GM19452 (cell line): Measurements from ENCODE around the gene MEGF6.

Experiments used
- ATAC-seq: cut with Tn5 transposase; IDR thresholded peaks from one replicate; pipeline ENCODE4 v1.9.1; 2021; ENCODE audit not compliant: unreplicated experiment

Gene MEGF6

GRCh38 chr1:3506943-3507342 lies 104.4 kb downstream of the MEGF6 start:
- no peak for ATAC-seq

DNA sequence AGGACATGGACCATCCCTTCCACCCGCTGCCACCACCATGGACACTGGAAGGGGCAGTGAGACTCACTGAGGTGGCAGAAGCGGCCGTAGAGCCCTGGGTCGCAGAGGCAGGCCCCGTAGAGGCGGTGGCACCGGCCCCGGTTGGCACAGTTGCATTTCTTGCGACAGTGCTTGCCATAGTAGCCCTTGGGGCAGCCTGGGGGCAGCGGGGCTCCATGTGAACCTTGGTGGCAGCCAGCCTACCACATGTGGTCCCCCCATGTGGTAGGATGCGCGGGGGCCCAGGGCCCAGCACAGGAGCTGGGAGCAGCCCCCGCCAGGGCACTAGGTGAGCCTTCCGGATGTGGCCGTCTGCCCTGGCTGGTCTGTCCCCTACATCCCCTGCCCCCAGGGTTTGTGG lies 105.3 kb downstream of the MEGF6 start:
- no peak for ATAC-seq

DNA sequence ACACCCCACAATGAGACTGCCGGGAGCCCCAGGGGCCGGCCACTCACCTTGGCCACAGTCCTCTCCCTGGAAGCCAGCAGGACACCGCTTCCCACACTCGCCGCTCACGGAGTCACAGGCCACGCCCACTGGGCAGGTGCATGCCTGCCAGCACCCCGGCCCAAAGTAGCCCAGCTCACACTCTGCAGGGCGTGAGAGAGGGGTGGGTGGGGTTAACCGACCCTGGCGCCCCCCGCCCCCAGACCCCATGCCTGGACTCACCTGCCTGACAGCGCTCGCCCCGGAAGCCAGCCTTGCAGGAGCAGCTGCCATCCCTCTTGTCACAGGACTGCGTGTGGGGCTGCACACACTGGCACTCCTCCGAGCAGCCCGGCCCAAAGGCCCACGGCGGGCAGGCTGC lies 106.1 kb downstream of the MEGF6 start:
- ATAC-seq, result no peak

GRCh38 chr1:3504822-3505153 lies 106.5 kb downstream of the MEGF6 start:
- ATAC-seq, result no peak

GRCh38 chr1:3504151-3504821 lies 107.0 kb downstream of the MEGF6 start:
- no peak for ATAC-seq

- ATAC-seq, result no peak
Observed at GRCh38 chr1:3503525-3503886, 107.8 kb downstream of the MEGF6 start.

DNA sequence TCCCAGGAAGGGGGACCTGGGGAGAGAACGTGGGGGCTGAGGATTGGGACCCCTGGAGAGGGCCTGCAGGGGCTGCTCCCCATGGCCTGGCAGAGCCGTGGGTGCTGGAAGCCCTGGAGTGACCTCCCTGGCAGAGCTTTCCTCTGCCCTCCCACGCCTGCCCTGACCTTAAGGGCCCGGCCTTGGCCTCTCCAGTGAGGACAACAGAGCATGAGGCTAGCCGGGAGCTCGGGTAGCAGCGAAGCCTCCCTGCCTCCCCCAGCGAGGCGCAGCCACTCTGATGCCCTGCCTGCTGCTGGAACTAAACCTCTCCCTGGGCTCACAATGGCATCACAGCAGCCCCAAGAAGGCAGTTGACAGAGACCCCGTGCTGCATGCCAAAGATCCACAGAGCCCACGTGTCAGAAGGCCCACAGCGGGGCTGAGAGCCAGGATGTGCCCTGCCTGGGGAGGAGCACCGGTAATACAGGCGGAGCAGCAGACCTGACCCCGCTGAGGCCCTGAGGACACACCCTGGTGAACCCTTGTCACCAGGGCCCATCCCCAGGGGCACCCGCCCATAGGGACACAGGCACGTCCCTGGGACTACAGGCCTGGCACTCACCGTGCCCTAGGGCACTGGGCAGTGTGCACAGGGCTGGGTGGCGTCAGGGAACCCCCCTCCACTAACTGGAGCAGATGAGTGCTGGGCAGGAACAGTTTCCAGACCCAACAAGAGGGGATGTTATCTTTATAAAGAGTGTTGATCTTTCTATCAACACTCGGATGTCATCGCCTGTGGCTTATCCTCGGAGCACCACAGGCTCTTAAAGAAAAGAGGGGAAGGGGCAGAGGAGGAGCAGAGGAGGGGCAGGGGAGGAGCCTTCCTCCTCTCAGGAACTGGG lies 108.4 kb downstream of the MEGF6 start:
- ATAC-seq, result no peak

DNA sequence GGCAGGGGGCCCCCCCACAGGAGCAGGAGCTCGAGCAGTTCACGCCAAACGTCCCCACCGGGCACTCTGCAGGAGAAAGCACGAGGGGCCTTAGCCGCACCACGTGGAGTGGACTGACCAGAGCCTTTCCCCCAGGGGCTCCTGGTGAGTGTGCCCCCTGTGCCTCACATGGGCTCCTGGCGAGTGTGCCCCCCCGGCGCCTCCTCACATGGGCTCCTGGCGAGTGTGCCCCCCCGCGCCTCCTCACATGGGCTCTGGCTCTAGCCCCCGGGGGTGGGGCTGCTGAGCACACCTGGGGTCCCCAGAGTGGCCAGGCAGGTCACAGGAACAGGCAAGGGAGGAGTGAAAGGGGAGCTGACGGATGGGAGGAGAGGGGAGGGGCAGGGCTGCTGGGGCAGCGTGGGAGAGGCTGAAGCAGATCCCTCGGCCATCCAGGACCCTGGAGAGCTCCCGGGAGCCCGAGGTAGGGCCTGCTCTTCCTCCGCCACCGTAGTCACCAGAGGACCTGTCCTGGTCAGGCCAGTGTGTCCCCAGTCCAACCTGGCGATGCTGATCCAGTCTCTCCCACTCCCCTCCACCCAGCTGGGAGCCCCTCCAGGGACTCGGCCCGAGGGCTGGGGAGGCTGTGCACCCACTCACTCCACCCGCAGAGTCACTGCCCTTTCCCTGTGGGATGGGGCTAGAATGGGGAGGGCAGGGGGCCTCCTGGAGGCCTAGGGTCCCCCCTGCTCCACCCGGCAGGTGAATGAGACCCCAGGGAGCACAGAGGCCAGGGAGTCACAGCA lies 109.3 kb downstream of the MEGF6 start:
- no peak for ATAC-seq

GRCh38 chr1:3501437-3501836 lies 109.9 kb downstream of the MEGF6 start:
- no peak for ATAC-seq

DNA sequence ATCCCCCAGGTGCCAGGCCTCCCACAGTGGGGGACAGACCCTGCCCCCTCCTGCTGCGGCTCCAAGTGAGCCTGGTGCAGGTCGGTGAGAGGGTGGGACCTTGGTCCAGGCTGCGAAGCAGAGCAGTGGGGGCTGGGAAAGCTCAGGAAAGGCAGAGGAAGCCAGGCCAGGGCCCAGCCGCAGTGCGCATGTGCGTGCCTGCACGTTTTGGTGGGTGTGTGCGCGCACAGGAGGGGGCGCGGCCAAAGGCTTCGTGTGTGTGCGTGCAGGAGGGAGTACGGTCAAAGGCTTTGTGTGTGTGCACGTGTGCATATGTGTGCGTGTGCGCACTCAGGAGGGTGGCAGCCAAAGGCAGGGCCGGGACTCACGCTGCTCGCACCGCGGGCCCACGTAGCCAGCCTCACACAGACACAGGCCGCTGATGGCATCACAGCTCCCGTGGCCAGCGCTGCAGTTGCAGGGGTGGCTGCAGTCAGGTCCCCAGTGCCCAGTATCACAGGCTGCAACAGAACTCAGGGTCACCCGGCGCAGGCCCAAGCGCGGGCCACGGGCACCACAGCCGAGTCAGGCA lies 111.0 kb downstream of the MEGF6 start:
- no peak for ATAC-seq

GRCh38 chr1:3499611-3500010 lies 111.7 kb downstream of the MEGF6 start:
- no peak for ATAC-seq

GRCh38 chr1:3498986-3499385 lies 112.3 kb downstream of the MEGF6 start:
- ATAC-seq, result no peak

- no peak for ATAC-seq
Observed at GRCh38 chr1:3498246-3498930, 112.9 kb downstream of the MEGF6 start.

DNA sequence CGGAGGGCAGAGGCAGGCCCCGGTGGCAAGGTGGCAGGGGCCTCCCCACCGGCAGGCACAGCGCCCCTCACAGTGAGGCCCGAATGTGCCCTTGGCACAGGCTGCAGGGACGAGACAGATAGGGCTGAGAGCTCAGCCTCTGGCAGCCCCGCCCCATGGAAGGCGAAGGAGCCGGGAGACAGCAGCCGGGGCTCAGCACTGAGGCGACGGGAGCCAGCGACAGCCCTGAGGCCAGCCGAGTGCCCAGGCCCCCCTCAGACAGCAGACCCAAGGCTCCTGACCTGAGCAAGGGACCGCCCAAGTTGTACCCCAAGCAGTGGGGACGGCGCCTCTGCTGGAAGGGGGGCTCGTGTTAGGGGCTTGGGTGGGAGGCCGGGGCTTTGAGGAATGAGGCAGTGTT lies 113.8 kb downstream of the MEGF6 start:
- no peak for ATAC-seq

GRCh38 chr1:3496916-3497315 lies 114.4 kb downstream of the MEGF6 start:
- no peak for ATAC-seq

GRCh38 chr1:3495776-3496745 lies 115.2 kb downstream of the MEGF6 start:
- no peak for ATAC-seq

DNA sequence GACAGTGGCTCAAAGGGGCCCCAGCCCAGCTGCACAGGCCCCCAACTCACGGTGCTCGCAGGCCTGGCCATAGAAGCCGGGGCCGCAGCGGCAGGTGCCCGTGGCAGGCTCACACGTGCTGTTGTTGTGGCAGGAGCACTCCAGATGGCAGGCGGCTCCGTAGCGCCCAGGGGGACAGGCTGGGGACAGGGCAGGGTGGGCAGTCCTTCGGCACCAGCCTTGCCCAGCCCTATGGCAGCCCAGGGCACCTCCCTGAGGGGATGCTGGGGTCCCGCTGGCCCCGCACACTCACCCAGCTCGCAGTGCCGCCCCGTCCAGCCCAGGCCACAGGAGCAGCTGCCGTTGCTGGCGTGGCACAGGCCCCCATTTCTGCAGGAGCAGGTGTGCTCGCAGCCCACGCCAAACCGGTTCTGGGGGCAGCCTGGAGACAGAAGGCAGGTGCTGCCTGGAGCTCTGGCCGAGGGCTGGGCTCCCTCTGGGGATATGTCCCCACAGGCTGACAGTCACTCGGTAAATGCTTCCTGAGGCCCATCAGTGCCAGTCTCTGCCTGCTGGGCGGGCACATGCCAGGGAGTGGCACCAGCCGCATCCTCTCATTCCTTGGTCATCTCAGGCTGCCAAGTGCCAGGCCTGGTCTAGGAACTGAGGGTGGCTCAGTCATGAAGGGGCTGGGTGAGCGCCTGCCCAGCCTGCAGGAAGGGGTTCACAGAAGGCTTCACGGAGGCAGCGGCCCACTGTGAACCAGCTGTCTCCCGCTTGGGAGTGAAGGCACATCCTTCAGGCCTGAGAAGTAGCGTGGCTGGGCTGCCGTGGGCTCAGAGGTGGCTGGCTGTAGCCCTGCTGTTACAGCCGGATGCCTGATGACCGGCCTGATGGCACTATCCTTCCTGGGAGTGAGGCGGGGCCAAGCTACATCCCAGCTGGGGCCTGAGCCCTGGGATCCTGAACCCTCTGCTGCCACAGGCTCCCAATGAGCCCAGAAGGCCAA lies 116.7 kb downstream of the MEGF6 start:
- ATAC-seq, result no peak

DNA sequence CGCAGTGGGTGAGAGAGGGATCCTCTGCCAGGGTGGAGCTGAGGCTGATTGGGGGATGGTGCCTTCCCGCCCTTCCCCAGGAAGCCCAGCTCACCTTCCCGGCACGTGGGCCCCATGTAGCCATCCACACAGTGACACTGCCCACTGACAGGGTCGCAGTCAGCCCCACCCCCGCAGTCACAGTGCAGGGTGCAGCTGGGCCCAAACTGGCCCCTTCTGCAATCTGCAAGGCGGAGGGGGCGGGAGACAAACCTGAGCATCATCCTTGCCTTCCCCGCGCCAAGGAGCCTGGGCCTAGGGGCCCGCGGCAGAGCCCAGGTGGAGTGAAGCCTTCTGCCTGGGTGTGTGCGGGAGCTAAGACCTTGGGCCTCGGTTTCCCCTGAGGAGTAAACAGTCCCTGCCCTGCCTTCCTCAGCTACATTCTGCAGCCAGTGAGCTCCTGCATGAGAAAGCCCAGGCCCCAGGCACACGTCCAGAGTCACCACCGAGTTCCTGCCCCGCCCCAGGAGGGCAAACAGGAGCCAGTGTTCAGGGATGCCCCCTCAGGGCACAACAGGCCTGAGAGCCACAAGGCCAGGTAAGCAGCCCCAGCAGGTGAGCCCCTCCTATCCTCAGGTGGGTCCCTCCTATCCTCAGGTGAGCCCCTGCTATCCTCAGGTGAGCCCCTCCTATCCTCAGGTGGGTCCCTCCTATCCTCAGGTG lies 118.6 kb downstream of the MEGF6 start:
- no peak for ATAC-seq
